HG02870 (cell line): ENCODE data around the gene SCRN2.

ENCODE experiments used
- ATAC-seq: cut with Tn5 transposase; IDR thresholded peaks from one replicate; pipeline ENCODE4 v1.9.1; 2021; ENCODE audit warnings: mild to moderate bottlenecking, moderate library complexity; ENCODE audit not compliant: unreplicated experiment

SCRN2 gene

DNA sequence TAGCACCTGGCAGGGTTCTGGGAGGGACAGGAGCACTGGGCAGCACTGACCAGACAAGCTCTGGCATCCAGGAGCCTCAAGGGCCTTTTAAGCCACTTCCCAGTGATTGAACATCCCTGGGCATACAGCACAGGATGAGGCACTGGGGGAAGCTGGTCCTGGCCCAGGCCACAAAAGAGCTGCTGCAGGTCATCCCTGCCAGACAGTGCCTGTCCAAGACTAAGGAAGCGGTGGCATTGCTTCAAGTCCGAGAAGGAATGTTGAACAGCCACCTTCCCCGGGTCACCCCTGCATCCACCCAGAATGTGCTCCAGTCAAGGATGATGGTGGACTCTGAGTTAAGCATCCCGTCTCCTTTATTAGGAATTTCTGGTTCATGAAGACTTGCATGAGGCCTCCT lies 18.3 kb downstream of the SCRN2 start:
- no peak for ATAC-seq

DNA sequence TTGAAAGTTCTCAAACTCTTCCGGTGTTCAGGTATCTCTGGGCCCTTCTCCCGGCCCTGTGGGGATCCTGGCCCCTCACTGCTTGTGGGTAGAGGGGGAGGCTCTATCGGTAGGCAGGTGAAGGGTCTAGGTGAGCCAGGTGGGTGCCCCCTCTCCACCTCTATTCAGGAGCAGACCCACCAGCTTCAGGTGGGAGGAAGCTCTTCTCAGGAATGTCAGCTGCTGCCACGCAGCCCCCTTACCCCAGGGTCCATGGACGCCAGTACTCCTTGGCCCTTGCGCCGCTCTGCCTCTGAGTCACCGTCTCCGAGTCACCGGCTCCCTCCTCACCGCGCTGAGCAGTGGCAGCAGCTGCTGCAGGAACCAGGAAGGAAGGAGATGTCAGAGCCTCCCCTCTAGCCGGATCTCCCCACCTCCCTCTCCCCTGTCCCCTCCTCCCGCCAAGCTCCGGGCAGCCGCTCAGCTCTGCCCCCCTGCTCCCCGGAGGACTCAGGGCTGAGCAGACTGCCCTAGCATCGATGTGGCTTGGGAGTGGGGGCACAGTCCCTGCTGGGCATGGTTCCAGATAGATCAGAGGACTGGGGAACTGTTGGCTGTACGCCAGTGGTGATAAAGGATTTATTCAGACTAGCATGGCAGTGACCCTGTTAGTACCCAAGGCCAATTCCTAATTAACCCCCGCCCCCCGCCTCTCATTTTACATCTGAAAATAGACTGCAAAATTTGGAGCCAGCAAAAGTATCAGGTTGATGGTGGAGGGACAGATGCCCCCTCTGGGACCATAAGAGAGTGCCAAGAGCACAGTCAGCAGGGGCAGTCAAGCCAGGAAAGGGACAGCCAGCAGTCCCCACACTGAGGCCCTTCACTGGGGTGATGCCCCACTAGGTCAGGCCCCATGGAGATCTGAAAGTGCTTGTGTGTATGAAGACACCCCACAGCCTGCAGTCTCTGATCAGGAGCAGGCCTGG lies 19.4 kb downstream of the SCRN2 start, which contains the start of gene OSBPL7:
Gene OSBPL7 (minus strand): TSS at position 371 of the 968 bp plus-strand sequence. CDS start 1,516 bp downstream, outside the sequence.
- ATAC-seq = peak; percentile 85

DNA sequence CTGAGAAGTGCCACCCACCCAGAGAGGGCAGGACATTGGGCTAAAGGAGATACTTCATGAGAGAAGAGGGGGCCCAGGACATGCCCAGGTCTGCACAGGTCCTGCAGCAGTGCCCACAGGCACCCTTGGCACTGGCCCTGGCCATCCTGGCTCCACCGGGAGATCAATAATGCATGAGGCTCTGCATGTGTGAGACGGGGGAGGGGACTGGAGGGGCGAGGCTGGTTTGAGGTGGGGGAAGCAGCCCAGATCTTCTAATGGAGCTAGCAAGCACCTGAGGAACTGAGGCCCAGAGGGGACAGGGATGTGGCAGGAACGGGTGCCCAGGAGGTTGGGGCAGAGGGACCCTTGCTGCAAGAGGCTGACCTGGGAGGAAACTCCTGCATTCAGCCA lies 20.0 kb downstream of the SCRN2 start:
- ATAC-seq = no peak

DNA sequence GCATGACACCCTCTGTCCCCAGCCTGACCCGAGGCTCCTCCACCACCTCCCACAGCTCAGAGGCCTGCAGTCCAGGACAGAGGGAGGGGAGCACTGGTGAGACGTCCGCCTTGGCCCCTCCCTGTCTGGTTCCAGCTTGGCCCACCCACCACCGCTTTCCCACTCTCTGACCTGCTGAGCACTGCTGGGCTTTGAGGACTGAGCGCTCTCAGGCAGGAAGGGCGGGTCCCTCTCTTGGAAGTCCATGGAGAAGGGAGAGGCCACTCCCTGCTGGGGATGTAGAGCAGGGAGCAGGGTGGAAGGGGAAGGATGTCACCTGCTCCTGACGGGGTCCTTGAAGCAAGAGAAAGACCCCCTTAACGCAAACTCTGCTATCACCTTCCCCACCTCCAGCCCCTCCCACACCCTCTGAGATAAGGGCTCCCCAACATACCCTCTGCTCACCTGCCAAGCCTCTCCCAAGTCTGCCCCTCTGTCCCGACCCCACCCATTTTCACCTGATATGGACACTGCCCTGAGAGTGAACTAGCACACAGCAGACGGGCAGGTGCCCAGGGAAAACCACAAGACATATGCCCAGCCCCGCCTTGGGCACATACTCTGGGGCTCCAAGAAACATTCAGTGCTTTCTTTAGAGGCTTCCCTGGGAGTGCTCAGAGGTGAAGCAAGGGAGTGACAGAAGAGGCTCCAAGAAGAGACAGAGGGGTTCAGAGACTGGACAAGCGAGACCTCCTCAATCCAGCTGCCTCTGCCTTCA lies 20.9 kb downstream of the SCRN2 start:
- no peak for ATAC-seq

DNA sequence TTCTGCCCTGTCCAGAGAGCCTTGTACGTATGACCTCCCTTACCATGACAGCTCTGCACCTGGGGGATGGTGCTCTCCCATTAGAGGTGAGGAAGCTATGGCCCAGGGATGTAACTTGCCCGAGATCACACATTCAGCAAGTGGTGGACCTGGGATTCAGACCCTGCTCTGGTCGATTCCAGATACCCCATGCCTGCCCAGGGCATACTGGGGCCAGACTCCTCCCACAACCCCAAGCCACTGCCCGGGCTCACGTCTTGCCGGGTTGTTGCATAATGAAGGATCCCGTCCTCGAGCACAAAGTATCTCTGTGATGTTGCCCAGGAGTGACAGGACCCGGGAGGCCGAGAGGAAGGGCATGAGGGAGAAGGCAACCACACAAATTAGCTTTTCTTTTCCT lies 21.6 kb downstream of the SCRN2 start:
- no peak for ATAC-seq

GRCh38 chr17:47818002-47818695 lies 22.9 kb downstream of the SCRN2 start:
- ATAC-seq = no peak

- no peak for ATAC-seq
Observed at GRCh38 chr17:47816947-47817346, 24.1 kb downstream of the SCRN2 start.

DNA sequence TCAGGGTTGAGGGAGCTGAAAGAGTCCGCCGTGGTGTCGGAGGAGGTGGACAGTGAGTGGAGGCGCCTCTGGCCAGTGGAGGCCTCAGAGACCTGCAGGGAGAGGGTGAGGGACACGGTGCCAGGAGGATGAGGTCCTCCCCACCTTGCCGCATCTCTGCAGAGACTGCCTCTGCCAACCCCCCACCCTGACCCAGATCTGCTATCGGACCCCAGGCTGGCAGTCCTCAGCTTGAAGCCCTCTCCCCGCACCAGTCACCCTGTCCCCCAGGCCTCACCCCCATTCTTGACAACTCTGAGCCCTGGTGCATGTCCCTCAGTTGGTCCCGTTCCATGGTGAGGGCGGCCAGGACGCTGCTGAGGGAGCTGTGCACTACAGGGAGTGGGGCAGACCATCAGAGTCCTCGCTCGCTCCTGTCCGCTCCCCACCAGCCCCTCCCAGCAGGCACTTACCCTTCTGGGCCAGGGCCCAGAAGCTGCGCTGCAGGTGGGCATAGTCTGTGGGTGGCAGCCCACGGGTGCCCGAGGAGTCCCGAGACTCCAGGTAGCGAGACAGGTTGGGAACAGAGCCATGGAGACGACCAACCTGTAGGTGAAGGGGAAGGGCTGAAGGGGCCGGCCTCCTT lies 24.9 kb downstream of the SCRN2 start:
- ATAC-seq = no peak

DNA sequence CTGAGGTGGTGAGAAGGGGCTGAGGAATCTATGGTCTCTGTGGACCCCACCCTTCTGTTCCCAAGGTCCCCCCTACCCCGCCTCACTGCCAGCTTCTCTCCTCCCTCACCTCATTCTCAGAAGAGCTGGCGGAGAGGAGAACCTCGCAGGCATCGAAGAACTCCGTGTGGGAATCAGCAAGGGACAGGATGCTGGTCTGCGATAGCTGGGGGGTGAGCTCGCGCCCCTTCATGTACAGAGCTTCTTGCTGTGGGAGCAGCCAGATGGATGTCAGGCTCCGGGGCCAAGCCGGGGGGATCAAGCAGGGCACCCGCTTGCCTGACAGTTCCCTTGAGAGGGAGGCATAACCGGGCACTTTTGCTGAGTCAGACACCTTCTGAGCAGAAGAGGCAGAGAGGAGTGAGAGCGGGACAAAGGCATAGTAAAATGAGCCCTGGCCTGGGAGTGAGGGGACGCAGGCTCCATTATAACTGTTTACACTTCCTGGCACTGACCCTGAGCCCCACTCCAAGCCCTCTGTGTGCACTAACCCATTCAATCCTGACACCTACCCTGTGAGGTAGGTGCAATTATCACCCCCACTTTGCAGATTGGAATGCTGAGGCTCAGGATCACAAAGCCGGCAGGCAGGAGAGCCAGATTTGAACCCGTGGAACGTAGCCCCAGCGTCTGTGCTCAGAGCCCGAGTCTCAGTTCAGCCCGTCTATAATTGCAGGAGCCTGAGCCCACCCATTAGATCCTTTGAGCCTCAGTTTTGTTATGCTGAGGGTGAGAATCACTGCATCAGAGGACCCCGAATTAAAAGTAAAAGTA lies 25.8 kb downstream of the SCRN2 start:
- no peak for ATAC-seq

DNA sequence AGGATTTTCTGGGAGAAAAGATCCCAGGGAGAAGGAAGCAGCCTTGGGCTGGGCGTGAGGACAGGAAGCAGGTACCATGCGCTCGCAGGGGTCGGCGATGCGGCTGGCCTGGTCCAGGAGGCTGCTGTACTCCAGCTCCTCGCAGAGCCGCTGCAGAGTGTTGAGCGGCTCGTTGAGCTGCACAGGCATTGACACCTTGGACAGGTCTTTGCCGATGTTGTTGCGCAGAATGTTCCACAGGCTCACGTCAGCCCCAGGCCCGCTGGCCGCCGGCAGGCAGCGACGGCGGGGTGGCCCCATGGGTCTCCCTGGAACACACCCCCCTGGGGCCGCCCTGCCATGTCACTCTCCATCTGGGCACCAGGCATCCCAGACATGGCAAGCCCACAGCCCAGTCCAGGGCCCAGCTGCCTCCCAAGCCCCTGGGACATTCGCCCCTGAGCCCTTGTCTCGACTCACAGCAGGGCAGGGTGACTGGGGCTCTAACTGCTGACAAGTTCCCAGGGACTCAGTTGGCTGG lies 27.5 kb downstream of the SCRN2 start:
- no peak for ATAC-seq

DNA sequence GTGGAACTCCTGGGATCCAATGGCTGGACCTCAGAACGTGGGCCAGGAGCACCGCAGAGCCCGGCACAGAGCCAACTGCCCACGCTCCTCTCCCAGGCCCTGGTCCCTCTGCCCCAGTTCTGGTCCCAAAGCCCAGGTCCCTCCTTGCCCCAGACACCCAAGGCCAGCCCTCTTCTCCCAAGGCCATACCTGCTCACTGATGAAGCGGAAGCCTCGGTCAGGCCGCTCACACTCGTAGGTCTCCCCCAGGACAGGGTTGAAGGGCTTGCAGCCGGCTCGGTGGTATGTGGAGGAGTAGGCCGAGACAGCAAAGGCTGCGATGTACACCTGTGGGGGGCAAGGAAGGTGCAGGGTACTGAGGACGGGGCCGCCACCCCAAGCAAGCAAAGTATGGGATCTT lies 28.0 kb downstream of the SCRN2 start:
- no peak for ATAC-seq

DNA sequence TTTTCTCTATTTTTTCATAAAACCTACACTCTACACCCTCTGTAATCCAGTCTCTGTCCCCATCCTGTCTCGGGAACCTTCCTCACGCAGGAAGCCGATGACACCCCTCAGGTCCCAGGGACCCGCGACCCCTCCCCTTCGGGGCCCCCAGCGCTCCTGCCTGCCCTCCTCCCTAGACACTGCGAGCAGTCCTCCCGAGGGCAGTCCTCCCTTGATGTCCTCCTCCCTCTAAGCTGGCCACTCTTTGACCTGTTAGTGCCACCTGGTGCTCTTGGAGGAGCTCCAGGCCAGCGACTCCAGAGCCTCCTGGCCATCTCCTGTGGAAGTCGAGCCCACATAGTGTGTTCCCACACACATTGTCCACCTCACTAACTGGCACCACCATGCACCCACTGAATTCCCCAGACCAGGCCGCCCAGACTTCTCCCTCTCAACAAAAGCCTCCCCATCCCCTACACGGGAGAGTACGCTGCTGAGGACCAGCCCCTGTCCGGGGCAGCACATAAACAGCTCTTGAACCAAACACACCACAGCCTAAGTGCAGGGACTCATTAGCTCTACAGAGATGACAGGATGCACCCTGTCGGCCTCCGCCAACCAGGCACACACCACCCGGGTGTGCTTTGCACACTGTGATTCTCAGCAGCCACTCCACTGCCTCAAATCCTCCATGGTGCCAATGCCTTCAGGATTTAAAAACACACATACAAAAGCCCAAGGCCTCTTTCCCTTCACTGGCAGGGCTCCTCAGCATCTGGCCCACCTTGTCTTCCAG lies 28.7 kb downstream of the SCRN2 start:
- no peak for ATAC-seq

GRCh38 chr17:47811709-47812108 lies 29.4 kb downstream of the SCRN2 start:
- no peak for ATAC-seq

GRCh38 chr17:47810901-47811635 lies 30.0 kb downstream of the SCRN2 start:
- no peak for ATAC-seq

- no peak for ATAC-seq
Observed at GRCh38 chr17:47810200-47810821, 30.8 kb downstream of the SCRN2 start.

GRCh38 chr17:47808830-47809480 lies 32.1 kb downstream of the SCRN2 start:
- ATAC-seq = no peak
